ENCODE measurements around the gene AQP9.

The AQP9 gene

DNA sequence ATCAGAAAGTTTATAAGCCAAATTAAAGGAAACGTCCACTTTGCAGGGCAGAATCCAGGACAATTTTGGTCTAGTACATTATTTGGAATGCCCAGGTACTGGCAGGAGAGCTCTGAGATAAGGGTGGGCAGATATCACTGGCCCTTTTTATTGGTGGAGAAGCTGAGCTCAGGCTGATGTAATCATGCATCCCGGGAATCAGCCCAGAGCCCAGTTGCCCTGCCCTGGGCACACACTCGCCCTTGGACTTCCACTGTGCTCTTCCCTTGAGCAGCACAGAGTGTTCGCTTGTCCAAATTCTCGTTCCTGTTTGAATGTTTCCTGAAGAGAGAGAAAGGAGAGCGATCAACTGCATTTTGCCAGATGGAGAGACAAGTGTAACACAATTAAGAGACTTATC is 3.7 kb downstream of the AQP9 start:
- DNase-seq (ENCODE audit: low spot score), result no peak

DNA sequence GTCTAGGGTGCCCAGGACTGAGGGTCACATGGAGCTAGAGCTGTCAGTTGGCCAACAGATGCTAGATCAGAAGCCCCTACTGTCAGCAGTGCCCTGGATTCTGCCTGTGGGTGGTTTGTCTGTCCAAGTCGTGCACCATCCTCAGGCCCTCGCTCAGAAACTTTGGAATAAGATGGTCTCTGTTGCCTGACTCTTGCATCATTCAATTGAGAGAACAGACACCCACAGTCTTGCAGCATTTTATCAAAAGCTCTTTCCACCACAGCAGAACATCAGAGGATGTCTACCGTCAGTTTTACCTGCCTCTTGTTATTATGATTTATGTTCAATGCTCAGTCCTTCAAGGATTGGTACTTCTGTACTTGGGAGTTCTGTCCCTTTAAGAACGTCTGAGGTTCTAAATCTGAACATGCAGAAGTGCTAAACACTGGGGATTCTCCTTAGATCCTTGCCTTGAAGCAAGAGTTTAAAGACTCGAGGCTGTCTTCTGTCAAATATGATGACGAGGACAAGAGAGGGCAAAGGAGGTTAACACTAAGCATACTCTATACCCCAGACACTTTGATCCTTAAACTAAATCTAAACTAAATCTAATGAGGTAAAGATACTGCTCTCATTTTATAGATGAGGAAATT is 4.8 kb downstream of the AQP9 start:
- DNase-seq (ENCODE audit: low spot score), result no peak

DNA sequence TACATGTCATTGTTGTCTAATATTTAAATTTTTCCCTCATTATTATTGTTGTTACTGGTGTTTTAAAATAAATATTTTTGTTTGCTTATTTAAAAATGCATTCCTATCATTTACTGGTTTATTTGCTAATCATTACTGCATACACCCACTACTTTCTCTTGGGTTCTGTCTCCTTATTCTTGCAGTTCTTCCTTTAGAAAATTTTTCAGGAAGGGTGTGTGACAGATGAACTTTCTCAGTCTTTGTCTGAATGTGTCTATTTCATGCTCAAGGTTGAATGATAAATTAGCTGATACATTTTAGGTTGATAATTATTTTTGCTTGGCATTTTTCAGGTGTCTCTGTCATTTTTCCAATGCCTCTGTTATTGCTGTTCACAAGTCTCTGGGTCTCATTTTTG is 7.4 kb downstream of the AQP9 start:
- no peak for DNase-seq (ENCODE audit: low spot score)

DNA sequence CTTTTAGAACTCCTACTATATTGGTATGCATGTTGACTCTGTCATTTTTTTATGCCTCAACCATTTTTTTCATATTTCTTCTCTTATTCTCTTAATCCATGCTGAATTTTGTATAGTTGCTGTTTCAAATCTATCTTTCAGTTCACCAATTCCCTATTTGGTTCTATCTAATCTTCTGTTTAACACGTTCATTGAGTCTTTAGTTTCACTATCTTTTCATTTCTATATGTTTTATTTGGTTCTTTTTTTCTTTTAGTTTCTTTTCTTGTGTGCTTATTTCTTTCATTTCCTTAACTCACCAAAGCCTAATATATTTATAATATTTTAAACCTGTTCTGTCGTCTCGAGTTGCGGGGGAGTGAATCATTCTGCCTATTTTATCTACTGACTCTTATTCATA is 8.0 kb downstream of the AQP9 start:
- no peak for DNase-seq (ENCODE audit: low spot score)

DNA sequence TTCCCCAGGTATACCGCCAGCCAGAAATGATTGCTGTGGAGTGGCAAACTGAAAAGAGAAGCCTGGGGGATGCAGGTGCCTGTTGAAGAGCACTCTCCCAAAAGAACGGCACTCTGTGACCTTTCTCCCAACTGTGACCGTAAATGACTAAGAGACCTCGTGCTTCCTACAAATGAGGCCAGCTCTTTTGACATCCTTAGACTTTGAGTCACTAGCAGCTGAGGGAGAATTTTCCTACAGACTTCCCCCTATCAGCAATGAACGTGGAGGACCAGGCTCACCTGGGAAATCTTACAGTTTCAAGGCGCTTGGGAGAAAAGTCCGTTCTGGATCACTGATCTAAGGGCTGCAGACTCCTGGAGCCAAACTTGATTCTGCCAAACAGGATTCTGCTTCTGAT is 8.6 kb downstream of the AQP9 start:
- DNase-seq (ENCODE audit: low spot score), result peak; percentile 25

DNA sequence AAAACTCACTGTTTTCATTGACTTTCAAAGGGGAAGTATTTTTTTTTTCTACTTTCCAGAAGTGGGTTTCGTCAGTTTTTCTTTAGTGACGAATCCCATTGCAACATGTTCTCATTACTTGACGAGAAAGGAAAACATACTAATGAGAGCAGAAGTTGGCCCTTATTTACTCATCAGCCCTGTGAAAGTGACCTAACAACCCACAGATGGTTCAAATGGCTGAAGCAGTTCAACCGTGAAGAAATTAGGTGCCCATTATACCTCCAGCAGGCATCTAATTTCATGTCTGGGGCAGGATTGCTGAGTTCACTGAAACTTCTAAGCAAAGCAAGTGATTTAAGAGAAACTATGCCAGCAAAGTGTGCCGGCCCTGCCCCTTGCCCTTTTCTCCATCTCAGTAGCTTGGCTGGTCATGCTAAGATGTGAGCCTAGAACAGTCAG is 9.0 kb downstream of the AQP9 start:
- no peak for DNase-seq (ENCODE audit: low spot score)

DNA sequence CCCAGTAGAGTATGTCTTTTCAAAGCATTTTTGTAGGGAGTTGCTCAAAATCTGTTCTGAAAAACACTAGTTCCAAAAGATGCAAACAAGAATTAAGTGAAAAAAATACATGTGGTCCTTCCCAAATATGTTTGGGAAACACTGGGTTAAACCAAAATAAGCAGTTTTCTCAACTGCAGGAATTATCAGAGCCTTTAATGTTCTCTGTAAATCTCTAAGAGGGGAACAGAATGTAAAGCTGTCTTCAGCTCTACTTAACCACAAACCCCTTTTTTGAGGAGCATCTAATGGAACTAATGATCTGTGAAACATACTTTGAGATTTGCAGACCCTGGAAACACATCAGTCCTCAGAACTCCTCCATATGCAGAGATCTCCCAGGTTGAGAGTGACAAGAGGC is 9.9 kb downstream of the AQP9 start:
- no peak for DNase-seq (ENCODE audit: low spot score)

DNA sequence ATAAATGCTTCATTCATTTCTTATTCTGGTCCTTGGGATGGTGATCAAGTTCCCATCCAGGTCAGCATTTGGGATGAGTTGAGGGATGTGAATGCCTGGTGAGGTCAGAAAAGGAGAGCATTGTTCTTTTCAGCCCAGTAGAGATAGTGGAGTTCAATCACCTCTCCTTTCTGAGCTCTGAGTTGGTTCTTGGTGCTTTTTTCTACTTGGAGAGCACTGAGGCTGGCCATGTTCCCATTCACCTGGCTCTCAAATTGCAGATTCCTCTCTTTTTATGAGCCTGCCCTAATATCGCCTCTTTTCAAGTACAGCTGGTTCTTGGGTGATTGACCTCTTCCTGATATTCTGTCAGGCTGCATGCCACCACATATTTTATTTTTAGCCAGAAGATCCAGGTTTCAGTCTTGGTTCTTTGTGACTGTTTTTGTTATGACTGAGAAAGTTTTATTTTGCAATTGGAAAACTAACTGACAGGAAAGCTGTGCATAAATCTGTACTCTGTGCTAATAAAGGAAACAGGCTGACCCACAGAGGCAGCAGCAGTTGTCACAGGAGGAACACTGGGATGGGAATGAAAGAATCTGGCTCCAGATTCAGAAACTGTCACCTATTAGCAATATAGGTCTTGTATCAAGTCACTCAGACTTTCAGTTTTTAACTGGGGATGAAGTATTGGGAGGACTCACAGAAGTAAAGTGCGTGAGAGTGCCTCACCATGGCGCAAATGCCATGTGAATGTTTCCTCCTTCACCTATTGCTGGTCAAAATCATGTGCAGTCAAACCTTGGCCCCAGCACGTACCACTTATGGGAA is 10.7 kb downstream of the AQP9 start:
- DNase-seq (ENCODE audit: low spot score), result no peak

DNA sequence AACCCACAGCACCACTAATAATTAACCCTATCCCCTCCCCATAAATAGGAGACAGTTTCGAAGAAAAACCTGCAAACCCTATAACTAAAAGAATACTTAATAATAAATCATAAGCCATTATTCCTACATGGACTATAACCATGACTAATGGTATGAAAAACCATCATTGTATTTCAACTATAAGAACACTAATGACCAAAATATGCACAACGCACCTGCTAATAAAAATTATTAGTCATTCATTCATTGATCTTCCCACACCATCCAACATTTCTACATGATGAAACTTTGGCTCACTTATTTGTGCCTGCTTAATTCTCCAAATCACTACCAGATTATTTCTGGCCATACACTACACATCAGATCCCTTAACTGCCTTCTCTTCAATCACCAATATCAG is 16.6 kb downstream of the AQP9 start:
- no peak for DNase-seq (ENCODE audit: low spot score)

DNA sequence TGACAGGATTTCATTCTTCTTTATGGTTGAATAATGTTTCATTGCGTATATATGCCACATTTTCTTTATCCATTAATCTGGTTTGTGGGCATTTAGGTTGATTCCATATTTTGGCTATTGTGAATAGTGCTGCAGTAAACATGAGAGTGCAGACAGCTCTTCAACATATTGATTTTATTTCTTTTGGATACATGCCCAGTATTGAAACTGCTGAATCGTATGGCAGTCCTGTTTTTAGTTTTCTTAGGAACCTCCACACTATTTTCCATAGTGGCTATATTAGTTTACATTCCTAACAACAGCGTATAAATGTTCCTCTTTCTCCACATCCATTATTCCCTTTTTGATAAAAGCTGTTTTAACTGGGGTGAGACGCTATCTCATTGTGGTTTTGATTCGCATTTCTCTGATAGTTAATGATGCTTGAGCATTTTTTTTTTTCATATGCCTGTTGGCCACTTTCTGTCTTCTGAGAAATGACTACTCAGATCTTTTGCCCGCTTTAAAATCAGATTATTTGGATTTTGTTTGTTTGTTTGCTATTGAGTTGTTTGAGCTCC is 21.7 kb downstream of the AQP9 start:
- DNase-seq (ENCODE audit: low spot score), result no peak

DNA sequence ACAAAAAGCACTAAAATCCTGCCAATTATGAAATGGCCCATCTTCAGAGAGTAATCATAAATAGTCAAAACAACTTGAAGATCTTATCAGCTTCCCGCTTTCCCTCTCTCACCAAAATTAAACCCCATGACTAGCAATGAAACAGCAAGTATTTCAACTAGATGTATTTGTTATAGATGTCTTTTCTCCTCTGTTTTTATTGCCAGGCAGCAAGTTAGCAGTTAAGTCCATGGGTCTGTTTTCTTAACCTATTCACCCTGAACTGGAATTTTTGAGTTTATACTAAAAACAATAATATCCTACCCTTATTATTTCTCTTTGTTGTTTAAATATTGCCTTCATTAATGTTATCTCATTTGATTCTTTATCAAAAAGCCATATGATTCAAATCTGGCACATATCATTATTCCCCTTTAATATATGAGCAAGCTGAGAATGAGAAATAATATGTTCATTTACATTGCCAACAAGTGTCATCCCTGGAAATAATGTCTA is 23.3 kb downstream of the AQP9 start:
- no peak for DNase-seq (ENCODE audit: low spot score)

DNA sequence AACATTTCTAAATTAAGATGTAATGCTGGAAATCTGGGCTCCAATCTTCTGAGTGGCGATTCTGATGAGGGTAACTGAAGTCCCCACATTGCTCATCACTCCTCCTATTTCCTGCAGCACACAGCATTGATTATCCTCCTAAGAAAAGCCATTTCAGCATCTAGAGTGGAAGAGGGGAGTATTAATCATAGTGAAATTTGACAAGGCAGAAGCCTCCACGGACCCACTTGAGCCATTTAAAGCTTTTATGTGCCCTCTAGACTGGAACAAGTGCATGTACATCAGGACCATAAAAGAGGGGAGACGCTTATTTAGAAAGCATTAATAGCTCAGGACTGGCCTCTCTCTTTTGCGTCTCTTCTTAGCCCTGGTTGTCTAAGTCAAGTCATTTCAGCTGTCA is 25.8 kb downstream of the AQP9 start:
- DNase-seq (ENCODE audit: low spot score), result no peak

DNA sequence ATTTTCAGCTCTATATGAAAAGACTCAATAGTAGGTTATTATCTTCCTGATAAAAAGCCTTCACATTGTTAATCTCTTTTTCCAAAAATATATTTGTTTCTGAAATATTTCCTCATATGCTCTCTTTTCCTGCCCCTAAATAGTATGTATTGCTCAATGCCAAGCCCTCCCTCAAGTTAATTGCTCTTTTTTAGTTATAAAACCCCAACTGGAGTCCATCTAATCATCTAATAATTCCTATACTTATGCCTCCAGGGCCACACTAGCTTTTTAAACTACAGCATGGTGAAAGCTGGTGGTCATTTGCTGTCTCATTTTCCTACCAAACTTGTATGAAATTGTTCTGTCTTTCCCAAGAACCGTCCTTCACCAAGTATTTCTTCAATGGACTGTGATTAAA is 26.7 kb downstream of the AQP9 start:
- DNase-seq (ENCODE audit: low spot score), result no peak

DNA sequence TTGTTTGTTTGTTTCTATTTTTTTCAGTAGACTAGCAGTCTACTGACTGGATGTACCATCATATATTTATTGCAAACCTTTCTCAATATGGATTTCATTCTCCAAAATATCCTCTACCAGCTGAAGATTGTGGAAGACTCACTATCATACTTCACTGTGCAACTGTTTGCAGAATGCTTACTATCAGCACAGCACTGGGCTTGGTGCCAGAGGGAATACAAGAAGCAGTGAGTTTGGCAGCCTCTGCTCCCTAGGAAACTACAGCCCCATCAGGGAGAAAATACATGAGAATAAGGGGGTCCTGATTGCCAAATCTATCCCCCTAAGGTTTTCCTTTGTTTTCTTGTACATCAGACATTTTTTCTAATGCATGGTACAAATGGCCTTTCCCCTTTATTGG is 27.5 kb downstream of the AQP9 start:
- no peak for DNase-seq (ENCODE audit: low spot score)

DNA sequence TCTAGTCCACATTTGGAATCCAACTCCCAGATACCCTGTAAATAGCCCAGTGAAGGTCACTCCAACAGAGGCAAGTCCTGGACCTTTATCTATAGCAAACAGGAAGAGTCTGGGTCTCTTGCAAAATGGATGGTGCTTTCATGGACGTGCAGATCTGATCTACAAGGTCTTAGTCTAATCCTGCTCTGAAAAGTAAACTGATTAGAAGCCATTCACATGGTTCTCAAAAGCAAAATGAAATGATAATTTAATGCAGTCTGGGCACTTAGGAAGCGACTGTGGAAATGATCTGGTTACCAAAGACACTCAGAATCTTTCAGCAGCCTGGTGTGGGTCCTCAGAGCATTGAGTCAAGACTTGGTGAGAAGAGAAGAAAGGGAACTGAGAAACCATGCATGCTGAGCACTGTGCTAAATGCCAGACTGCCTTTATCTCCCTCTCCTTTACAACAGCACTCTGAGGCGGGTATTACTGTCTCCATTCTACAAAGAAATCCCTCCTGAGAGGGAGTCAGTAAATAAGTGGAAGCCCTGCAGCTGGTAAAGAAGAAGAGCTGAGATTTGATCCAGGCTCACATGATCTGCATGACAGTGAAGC is 29.0 kb downstream of the AQP9 start:
- DNase-seq (ENCODE audit: low spot score), result no peak

DNA sequence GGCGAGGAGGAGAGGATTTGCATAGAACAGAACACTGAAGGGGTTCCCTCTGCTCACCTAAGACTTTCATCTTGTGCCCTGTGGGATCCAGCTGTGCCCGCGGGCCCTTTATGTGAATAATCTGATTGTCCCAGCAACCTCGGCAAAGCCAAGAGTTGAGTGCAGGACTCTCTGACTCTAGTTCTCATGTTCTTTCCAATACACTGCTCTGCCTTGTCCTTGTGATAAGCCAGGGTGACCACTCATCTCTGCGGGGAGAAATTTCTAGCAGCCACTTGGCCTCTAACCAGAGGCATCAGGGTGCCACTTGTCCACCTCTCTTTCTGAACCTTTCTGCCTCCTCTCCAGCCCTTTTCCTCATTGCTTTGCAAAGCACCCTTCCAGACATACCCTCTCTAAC is 31.8 kb downstream of the AQP9 start:
- DNase-seq (ENCODE audit: low spot score), result no peak

DNA sequence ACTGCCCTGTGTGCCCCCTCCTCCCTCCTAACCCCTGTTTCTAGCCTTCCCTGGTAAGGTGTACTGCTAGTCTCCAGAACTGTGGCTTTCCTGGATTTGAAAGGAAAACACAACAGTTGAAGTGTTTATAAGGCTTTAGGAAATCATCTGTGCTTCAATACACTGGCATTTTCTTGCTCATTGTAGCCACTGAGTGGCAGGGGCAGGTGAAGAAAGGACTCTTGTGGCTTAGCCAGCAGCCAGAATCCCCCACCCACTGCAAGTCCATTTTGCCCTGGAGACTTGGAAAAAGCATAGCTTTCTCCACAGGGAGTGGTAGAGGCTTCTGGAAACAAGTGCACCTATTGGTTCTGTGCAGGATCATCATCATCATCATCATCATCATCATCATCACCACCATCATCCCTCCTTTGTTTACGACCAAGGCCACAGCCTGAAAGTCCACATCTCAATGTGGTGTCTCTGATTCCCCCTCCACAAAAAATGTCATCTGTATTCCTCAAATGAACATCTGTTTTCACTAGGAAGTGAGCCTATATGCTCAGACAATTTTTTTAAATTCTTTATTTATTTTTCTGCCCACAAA is 33.4 kb downstream of the AQP9 start:
- DNase-seq (ENCODE audit: low spot score), result no peak

DNA sequence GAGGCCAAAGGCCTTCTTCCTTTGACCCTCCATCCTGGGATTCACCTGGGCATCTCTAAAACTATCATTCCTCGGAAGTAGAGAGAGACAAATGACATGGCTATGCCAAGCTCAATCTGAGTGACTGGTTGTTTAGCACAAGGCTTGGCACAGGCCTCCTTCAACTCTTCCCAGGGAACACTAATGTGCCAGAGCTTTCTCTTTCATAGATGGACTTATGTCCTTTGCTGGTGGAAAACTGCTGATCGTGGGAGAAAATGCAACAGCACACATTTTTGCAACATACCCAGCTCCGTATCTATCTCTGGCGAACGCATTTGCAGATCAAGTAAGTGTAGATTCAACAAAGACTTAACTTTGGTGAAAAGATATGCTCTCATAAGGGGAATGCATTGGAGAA is 36.5 kb downstream of the AQP9 start:
- DNase-seq (ENCODE audit: low spot score), result no peak

DNA sequence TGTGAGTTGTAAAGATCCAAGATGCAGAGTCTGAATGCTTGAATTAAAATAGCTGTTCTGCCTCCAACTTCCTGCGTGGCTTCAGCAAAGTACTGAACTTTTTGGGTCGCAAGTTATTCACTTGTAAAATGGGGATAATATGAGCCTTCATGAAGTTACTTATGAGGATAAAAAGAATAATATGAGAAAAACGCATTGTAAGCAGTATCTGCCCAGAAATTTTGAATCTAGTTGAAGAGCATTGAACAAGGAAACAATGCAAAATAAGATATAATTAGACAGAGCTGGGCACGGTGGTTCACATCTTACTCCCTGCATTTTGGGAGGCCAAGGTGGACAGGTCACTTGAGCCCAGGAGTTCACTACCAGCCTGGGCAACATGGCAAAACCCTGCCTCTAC is 37.8 kb downstream of the AQP9 start:
- DNase-seq (ENCODE audit: low spot score), result no peak

DNA sequence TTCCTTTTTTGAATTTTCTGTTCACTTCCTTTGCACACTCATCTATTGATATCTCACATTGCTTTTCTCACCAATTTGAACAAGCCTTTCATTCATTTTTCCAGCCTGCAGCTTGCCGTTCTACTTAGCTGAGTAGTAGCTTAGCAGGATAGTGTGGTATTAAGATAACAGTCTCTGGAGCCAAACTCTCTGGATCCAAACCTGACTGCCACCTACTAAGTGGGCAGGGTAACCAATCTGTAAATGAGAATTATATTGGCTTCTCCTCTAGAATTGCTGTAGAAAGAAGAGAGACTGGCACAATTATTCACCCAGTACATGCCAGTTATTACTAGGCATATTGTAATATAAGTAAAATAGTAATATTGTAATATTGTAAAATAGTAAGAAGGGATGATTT is 40.5 kb downstream of the AQP9 start:
- no peak for DNase-seq (ENCODE audit: low spot score)

DNA sequence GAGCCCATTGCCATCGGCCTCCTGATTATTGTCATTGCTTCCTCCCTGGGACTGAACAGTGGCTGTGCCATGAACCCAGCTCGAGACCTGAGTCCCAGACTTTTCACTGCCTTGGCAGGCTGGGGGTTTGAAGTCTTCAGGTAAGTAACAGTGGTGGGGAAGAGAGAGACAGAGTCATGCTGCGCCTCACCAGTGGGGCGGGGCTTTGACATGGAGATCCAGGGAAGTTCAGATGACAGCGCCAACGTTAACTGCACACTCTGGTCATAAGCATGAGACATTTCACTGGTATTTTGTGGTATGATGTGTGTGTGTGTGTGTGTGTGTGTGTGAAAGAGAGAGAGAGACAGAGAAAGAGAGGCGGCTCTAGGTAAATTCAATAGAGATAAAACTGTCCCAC is 41.0 kb downstream of the AQP9 start:
- no peak for DNase-seq (ENCODE audit: low spot score)

DNA sequence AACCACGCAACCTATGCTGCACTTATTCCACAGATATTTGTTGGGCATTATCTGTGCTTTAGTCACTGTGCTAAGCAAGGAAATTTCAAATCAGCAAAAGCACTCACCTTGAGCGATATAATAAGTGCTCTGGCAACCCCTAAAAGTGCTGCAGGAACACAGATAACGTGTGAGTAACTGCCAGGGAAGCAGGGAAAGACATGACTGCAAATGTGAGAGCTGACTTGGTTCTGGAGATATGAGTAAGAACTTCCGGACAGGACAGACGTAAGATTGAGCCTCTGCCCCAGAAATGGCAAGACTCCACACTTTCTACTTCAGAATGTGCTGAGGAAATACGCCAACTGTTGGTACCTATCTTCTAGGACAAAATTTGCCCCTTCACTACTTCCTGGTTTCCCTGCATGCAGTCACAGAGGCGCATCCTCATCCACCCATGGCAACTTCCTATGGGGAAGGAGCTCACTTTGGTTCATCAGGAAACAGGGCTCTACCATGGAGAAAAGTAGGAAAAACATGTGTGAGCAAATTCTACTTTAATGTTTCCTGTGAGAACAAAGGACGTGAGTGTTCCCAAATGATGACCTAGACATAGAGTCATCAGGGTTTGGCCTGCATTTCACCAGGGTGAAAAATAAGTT is 41.7 kb downstream of the AQP9 start:
- DNase-seq (ENCODE audit: low spot score), result peak; percentile 13
